GM10248 (cell line): ENCODE results near the gene MTOR.
"Not testable (repeated sequence)": the region's sequence is repeated elsewhere in the genome, so short reads cannot be mapped to it uniquely, and the experiment has no call there.

Source experiments
- CTCF ChIA-PET: fragments of 300-600 bp; sonication (Branson Sonifier 250); formaldehyde crosslinking; extraction: SDS; loops from one replicate; lab custom pipeline; 2021; ENCODE audit warnings: antibody characterized with exemption; lab: Yijun Ruan, JAX
- POLR2A ChIA-PET: fragments of 350-650 bp; sonication (Branson Sonifier 250); formaldehyde crosslinking; extraction: SDS; loops from one replicate; lab custom pipeline; 2020; ENCODE audit warnings: antibody characterized with exemption; lab: Yijun Ruan, JAX
- DNase-seq: peaks from one replicate; pipeline ENCODE4 v3.0.0; 2012; ENCODE audit errors: extremely low spot score
- CTCF ChIP-seq: IDR thresholded peaks from 2 replicates; pipeline ENCODE4 v1.5.1; 2012; ENCODE audit warnings: mild to moderate bottlenecking, low read depth; ENCODE audit errors: extremely low read depth, missing control alignments, control extremely low read depth

Gene MTOR

DNA sequence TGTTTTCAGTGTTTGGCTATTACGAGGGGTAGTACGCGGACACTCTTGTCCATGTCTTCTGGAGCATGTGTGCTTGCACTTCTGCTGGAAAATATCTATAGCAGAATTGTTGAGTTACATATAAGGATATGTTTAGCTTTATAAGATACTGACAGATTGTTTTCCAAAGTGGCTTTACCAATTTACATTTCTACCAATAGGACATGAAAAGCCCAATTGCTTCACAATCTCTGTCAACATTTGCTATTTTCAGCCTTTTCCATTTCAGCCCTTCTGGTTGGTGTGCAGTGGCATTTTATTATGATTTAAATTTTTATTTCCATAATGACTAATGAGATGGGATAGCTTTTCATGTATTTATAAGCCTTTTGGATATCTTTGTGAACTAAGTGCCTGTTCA is 79.5 kb downstream of the MTOR start:
- POLR2A ChIA-PET, result no interaction called here
- CTCF ChIA-PET, result interaction anchor here (1.0 to 1.6 kb wide), 2 partner anchors 60 to 145 kb away, joined by 3 to 5 read pairs; no protein-coding TSS in a partner anchor
- no peak for TF ChIP-seq CTCF
- DNase-seq, result no peak

- ChIA-PET POLR2A (no interaction called here), CTCF (interaction anchor here (1.1 to 1.8 kb wide), 4 partner anchors 8 to 26 kb away, joined by 3 to 4 read pairs (median 3); no protein-coding TSS in a partner anchor)
- DNase-seq, result no peak
- no peak for TF ChIP-seq CTCF
Observed at GRCh38 chr1:11180342-11180744, 82.0 kb downstream of the MTOR start.

DNA sequence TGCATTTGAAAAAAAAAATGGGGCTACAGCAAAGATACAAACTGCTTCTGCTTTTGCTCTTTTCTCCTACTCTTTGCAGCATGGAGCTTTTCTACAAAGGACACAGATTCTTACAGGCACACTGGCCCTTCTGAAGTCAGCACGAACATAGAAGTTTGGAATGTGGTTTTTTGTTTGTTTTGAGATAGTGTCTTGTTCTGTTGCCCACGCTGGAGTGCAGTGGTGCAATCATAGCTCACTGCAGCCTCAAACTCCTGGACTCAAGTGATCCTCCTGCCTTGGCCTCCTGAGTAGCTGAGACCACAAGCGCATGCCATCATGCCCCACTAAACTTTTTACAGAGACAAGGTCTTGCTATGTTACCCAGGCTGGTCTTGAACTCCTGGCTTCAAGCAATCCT is 82.6 kb downstream of the MTOR start:
- CTCF ChIA-PET, result interaction anchor here (1.0 to 1.8 kb wide), 4 partner anchors 8 to 34 kb away, joined by 3 to 4 read pairs (median 3); no protein-coding TSS in a partner anchor
- DNase-seq, POLR2A ChIA-PET: not testable (repeated sequence)

GRCh38 chr1:11179125-11179524 is 83.2 kb downstream of the MTOR start:
- DNase-seq, result no peak
- CTCF ChIA-PET, result interaction anchor here (0.8 to 1.6 kb wide), 5 partner anchors 9 to 49 kb away, joined by 3 to 4 read pairs (median 3); no protein-coding TSS in a partner anchor
- TF ChIP-seq CTCF, result no peak
- POLR2A ChIA-PET, result no interaction called here

- DNase-seq, result no peak
- ChIA-PET CTCF (interaction anchor here (0.8 to 1.0 kb wide), 4 partner anchors 9 to 50 kb away, joined by 3 read pairs; no protein-coding TSS in a partner anchor), POLR2A (no interaction called here)
- TF ChIP-seq CTCF, result no peak
Observed at GRCh38 chr1:11178021-11179015, 84.0 kb downstream of the MTOR start.

- CTCF ChIA-PET, result no interaction called here
- TF ChIP-seq CTCF, result no peak
- POLR2A ChIA-PET, result no interaction called here
- no peak for DNase-seq
Observed at GRCh38 chr1:11176081-11176706, 86.2 kb downstream of the MTOR start.

DNA sequence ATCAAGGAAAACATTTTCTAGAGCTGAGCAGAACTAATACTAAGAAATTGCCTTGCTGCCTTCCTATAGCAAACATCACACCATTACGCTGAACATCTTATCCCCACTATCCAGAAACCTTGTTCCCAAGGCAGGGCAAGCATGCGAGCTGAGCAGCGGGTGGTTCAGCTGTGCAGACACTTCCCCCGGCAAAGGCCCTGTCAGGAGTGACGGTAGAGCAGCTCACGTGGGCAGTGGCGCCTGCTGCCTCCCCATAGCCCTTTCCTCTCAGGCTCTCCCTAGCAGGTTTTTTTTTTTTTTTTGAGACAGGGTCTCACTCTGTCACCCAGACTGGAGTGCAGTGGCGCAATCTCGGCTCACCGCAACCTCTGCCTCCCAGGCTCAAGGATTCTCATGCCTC is 86.9 kb downstream of the MTOR start:
- TF ChIP-seq CTCF, result no peak
- CTCF ChIA-PET, result no interaction called here
- DNase-seq, result no peak
- POLR2A ChIA-PET, result no interaction called here
